GM18951 (cell line): ENCODE results near the gene GIMAP6.
A peak's percentile ranks its signal among the peaks of the same experiment; 100 is the strongest.

ENCODE experiments used
- POLR2A ChIP-seq: IDR thresholded peaks from 4 replicates; pipeline ENCODE4 v1.6.1; 2011; ENCODE audit warnings: mild to moderate bottlenecking; ENCODE audit not compliant: insufficient read length, insufficient read depth; ENCODE audit errors: extremely low read depth
- in situ Hi-C: fragments of 300-500 bp; cut with MboI; formaldehyde crosslinking; loops from one replicate; pipeline ENCODE4 v1.12.0; 2022; ENCODE audit warnings: low sequenced_read_pairs, mixed read lengths, inconsistent platforms; ENCODE audit not compliant: unreplicated experiment

The GIMAP6 gene

GRCh38 chr7:150660939-150661613, 28.9 kb upstream of the GIMAP6 start:
- in situ Hi-C loops: no loop called here
- no peak for TF ChIP-seq POLR2A

DNA sequence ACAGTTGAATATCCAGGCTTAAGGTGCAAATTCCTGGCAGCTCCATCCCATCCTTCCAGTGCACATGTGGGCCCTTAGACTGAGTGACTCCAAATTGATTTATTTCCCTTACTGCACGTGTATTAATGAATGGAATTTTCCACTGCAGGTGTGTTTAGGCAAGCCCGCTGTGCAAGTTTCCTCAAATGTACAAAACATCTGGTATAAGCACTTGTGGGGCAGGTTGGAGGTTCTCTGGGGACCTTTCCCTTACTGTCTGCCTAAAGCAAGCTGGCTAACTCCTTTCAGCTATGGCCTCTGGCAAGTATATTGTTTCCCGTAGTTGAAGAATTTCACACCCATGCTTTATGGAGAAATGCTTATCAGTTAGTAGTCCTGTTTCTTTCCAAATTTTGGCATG, 25.3 kb upstream of the GIMAP6 start:
- in situ Hi-C loops: no loop called here
- no peak for TF ChIP-seq POLR2A

GRCh38 chr7:150656047-150656446, 23.9 kb upstream of the GIMAP6 start:
- in situ Hi-C loops: no loop called here
- TF ChIP-seq POLR2A: no peak

- TF ChIP-seq POLR2A: no peak
- in situ Hi-C loops: no loop called here
These were observed 22.5 kb upstream of the GIMAP6 start for GRCh38 chr7:150654692-150655091.

DNA sequence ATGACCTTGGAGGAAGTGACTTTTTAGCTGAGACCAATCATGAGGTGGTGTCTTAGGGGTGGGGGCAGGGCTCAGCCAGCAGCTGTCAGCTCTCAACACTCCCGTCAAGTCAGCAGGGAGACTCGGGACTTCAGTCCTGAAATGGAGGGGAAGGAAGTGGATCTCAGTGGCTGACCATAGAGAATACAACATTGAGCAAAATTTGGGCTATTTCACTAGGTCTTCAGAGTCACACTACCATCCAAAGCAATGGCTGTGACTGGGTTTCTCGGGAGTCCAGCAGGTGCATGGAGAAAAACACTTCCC, 16.8 kb upstream of the GIMAP6 start:
- in situ Hi-C loops: no loop called here
- no peak for TF ChIP-seq POLR2A

DNA sequence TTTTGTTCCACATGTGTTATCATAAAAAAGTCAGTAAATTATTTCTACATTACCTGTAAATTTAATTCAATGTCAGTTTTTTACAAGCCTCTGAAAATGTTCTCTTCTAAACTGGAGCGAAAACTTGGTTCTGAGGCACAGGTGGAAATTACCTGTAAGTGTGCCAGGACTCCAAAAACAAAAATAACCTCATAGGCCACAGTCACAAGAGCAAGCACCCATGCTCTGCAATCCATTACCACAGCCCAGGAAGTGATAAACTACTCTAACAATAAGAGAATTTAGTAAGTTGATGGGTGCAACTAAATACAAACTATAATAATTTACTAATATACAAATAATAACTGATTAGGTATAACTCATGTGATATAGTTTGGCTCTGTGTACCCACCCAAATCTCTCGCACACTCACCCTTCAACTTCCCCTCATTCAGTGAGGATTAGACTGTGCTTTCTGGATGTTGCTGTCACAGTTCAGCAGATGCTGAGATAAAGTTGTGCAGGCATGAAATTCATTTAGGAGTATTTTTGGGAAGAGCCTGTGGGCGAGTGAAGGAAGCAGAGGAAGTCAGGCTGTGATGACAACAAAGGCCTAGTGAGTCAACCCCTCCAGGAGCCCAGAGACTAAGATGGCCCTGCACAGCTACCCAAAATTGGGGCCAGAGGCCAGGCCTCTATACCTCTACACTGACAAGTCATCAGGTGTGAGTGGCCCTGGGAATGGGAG, 16.3 kb upstream of the GIMAP6 start:
- in situ Hi-C loops: no loop called here
- no peak for TF ChIP-seq POLR2A

GRCh38 chr7:150645259-150646020, 13.3 kb upstream of the GIMAP6 start:
- no peak for TF ChIP-seq POLR2A
- in situ Hi-C loops: no loop called here

DNA sequence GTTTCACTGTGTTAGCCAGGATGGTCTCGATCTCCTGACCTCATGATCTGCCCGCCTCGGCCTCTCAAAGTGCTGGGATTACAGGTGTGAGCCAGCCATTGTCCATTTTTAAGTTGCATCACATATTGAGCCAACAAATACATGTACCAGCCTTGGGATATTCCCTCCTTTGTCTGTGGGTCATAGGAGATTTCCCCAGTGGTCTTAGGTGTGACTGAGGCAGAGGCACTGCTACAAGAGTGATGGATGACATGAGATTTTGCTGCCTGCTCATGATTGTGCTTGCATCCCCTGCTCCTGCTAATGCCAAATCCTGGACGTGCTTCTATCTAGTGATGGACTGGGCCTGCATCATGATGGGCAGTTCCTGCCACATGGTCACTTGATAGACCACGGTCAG, 10.7 kb upstream of the GIMAP6 start:
- in situ Hi-C loops: no loop called here
- TF ChIP-seq POLR2A: no peak

DNA sequence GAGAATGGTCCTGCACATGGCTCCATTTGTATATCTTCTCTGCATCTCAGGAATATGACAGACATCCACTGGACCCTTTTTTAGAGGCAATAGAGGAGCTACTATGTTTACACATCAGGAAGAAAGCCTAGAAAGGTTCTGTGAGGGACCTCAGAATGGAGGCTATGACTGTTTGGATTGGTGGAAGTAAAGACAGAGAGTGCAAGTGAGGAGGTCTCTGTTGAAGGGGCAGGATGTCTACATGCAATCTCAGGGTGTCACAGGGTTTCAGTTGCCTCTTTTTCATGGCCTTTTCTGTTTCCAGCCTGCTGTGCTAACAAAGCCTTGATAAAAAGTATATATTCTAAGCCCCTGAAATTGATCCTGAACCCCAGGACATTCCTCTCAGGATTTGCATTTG, 9.7 kb upstream of the GIMAP6 start:
- TF ChIP-seq POLR2A: no peak
- in situ Hi-C loops: no loop called here

DNA sequence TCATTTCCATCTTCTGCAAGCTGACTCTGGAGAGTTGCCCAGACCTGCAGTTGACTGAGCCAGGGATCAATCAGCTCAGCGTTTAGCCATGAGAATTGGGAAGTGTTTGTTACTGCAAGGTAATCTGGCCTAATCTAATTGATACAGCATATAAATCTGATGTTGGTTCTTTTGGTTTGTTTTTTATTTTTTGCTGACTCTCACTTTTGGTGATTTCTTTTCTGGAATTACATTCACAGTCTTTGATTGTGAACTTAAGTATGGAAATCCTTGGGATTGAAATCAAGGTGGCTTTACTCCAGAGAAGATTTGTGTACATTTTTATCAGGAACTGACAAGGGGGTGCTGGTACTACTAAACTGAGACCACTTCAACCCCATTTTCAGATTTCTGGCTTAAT, 1.7 kb upstream of the GIMAP6 start:
- TF ChIP-seq POLR2A: no peak

DNA sequence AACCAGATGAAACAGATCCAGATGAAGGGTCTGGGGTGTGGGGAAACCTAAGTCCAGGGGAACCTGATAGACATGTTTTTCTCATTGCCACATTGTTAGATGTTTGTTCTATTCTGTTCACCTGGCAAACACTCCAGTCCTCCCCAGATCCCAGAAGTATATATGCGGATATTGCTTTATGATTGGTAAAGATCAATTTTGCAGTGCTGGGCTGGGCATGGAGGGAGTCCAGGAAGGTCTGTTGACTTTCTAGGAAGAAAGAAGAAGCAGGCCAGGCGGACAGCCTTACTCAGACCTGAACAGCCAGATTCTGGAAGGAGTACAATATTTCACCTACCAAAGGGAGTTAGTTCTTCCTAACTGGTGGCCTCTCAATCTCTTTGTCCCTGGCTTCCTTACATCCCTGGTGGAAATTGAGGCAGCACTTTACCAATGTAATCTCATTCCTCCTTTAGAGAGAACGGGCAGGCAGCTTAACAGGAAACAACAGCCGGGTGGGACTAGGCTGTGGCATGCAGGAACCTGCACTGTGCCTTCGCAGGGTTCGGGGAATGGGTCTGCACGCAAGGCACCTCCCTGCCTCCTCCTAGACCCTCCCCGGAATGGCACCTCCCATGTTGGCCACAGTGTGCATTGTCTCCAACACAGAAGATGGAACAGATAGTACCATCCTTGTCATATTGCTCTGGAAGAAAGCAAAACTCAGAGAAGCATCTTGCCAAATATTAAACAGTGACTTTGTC, 930 bp downstream of the GIMAP6 start:
- TF ChIP-seq POLR2A: peak; percentile 32
- in situ Hi-C loops: no loop called here

More for the DNA sequence above, 1.7 kb upstream of the GIMAP6 start:
- in situ Hi-C loops: no loop called here

DNA sequence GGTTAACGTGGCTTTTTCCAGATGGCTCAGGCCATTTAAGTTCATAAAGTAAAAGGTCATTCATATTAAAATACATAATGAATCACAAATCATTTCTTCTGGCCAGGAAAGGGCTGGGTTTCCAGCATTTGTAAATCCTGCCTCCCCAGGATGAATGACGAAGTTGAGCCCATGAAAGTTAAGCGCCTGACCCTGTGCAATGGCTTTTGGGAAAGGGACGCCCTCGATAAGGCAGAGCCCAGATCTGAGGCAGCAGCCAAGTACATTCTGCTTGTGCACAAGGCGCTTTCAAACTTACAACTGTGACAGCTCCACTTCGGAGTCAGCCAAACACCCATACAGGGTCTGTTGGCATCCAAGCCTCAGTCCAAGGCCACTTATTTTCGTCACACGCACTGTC, 2.8 kb downstream of the GIMAP6 start:
- in situ Hi-C loops: no loop called here
- TF ChIP-seq POLR2A: no peak

DNA sequence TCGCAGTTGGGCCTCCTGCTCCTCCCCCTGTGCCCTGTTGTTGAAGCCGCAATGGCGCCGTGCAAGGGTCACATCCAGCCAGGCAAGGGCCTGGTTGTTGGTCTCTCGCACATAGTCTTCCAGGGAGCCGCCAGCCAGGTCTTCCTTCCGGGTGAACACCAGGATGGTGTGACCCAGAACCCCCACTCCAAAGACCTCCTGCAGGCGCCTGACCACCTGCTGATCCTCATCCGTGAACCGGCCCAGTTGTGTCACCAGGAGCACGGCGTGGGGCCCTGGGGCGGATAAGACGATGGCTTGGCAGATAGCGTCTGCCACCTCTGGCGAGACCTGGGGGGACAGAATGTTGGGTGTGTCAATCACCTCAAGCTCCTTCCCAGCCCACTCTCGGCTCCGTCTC, 4.2 kb downstream of the GIMAP6 start:
- in situ Hi-C loops: no loop called here
- no peak for TF ChIP-seq POLR2A

- in situ Hi-C loops: no loop called here
- no peak for TF ChIP-seq POLR2A
These were observed 5.5 kb downstream of the GIMAP6 start for GRCh38 chr7:150626696-150627095.

GRCh38 chr7:150621376-150621775, 10.8 kb downstream of the GIMAP6 start:
- no peak for TF ChIP-seq POLR2A
- in situ Hi-C loops: no loop called here
